ENCODE data around the gene RRAS.
A peak's percentile ranks its signal among the peaks of the same experiment; 100 is the strongest.

Gene RRAS

GRCh38 chr19:49640113-49640898, at the start of gene RRAS:
TSS of gene RRAS (minus strand) at chr19:49640143. CDS start at chr19:49640098, 45 bp downstream.
- peak; percentile 99 for DNase-seq (ENCODE audit: low read depth)

GRCh38 chr19:49689133-49690078, 49.5 kb upstream of the RRAS start, which contains the start of gene ADM5:
TSS of gene ADM5 (plus strand) at chr19:49689594. CDS start at chr19:49689838, 244 bp downstream.
- no peak for DNase-seq (ENCODE audit: low read depth)

GRCh38 chr19:49688531-49689132, 48.7 kb upstream of the RRAS start:
- DNase-seq (ENCODE audit: low read depth), result no peak

GRCh38 chr19:49687566-49688316, 47.8 kb upstream of the RRAS start:
- DNase-seq (ENCODE audit: low read depth), result no peak

- no peak for DNase-seq (ENCODE audit: low read depth)
These were observed 47.2 kb upstream of the RRAS start for GRCh38 chr19:49687150-49687549.

GRCh38 chr19:49686503-49687088, 46.7 kb upstream of the RRAS start:
- no peak for DNase-seq (ENCODE audit: low read depth)

GRCh38 chr19:49685845-49686332, 45.9 kb upstream of the RRAS start:
- no peak for DNase-seq (ENCODE audit: low read depth)

GRCh38 chr19:49684983-49685553, 45.1 kb upstream of the RRAS start:
- no peak for DNase-seq (ENCODE audit: low read depth)

- DNase-seq (ENCODE audit: low read depth), result no peak
These were observed 44.5 kb upstream of the RRAS start for GRCh38 chr19:49684251-49684982.

- no peak for DNase-seq (ENCODE audit: low read depth)
These were observed 43.9 kb upstream of the RRAS start for GRCh38 chr19:49683814-49684250.

GRCh38 chr19:49682274-49682673, 42.3 kb upstream of the RRAS start:
- DNase-seq (ENCODE audit: low read depth), result no peak

- DNase-seq (ENCODE audit: low read depth), result no peak
These were observed 41.9 kb upstream of the RRAS start for GRCh38 chr19:49681830-49682229.

- DNase-seq (ENCODE audit: low read depth), result peak; percentile 93
These were observed 40.7 kb upstream of the RRAS start for GRCh38 chr19:49680421-49681351.

- DNase-seq (ENCODE audit: low read depth), result no peak
These were observed 39.9 kb upstream of the RRAS start for GRCh38 chr19:49679771-49680413.

GRCh38 chr19:49678985-49679770, 39.2 kb upstream of the RRAS start:
- DNase-seq (ENCODE audit: low read depth), result no peak

GRCh38 chr19:49677901-49678674, 38.1 kb upstream of the RRAS start:
- peak; percentile 70 for DNase-seq (ENCODE audit: low read depth)
